Thyroid gland (tissue), 4 donors: Measurements from ENCODE around the gene HMGB1.

Source experiments
- POLR2A ChIP-seq, 2 donors: fragments of 450-650 bp; IDR thresholded peaks; one replicate each; pipeline ENCODE4 v1.6.1; 2017; ENCODE audit warnings: antibody characterized with exemption in 2 of 2, mild to moderate bottlenecking in 2 of 2, moderate library complexity in 1 of 2
- TF ChIP-seq, protein P1 (sequence below), 6 experiments: fragments of 200-600 bp in 3 of 6; fragments of 450-650 bp in 3 of 6; sonication (generic) in 3 of 6; IDR thresholded peaks; one replicate each; pipeline ENCODE4 v1.5.1; 2016 to 2019; ENCODE audit warnings: antibody characterized with exemption in 6 of 6, mild to moderate bottlenecking in 2 of 6, inconsistent platforms in 1 of 6, moderate library complexity in 1 of 6

DNA sequence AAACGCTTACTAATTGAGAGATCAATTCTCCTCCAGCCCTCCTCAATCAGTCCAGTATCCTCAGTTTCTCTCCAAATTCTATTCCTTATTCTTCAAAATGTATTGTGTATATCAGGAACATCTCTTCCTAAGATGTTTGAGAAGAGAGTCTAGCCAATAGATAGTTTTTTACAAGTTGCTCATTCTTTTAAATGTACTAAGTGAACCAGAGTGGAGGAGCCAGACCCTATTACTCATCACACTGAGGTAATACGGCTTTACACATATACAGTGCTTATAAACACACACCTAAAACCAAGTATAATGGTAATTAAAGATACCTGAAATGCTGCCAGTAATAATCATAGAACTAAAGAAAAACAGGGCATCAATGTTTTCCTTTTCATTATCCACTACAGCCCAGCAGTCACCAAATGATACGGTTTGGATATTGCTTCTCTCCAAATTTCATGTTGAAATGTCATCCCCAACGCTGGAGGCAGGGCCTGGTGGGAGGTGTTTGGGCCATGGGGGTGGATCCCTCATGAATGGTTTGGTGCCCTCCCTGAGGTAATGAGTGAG is 45.2 kb upstream of the HMGB1 start:
- TF ChIP-seq, protein P1, sequence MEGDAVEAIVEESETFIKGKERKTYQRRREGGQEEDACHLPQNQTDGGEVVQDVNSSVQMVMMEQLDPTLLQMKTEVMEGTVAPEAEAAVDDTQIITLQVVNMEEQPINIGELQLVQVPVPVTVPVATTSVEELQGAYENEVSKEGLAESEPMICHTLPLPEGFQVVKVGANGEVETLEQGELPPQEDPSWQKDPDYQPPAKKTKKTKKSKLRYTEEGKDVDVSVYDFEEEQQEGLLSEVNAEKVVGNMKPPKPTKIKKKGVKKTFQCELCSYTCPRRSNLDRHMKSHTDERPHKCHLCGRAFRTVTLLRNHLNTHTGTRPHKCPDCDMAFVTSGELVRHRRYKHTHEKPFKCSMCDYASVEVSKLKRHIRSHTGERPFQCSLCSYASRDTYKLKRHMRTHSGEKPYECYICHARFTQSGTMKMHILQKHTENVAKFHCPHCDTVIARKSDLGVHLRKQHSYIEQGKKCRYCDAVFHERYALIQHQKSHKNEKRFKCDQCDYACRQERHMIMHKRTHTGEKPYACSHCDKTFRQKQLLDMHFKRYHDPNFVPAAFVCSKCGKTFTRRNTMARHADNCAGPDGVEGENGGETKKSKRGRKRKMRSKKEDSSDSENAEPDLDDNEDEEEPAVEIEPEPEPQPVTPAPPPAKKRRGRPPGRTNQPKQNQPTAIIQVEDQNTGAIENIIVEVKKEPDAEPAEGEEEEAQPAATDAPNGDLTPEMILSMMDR (IDR thresholded peaks at IDR 0.05) = no peak
- TF ChIP-seq POLR2A (IDR thresholded peaks at IDR 0.05) = no peak
